ENCODE data around the gene PTK7. TPM values are rescaled to one million over a fixed set of nuclear protein-coding genes. Genes with fewer than 3 reads are reported as not detected.

The PTK7 gene
- total and polyA plus RNA-seq, 2 donors (not counting 3 experiments of a cell fraction or from before 2014, with no cell fraction given), result 41.9 to 65.6 TPM

GRCh38 chr6:43076464-43077332, 584 bp downstream of the PTK7 start:
- ChIA-PET POLR2A (interaction anchor here (0.5 to 1.5 kb wide), 2 partner anchors 17 to 122 kb away, joined by 3 to 4 read pairs; partner anchors contain the start of genes KLC4 and MRPL2), CTCF (interaction anchor here (0.7 to 4.4 kb wide), 5 partner anchors 21 to 66 kb away, joined by 3 to 22 read pairs (median 3); no protein-coding TSS in a partner anchor)
- Histone ChIP-seq H3K9ac (replicated peaks; ENCODE audit: extremely low read depth, insufficient read depth, low read length) (peak overlapping the region; percentile 81), H4K20me1 (replicated peaks; ENCODE audit: control insufficient read depth, extremely low read depth, insufficient read depth, low read length) (no peaks in the 10 kb centered on the region), H3K27me3 (ENCODE audit: control insufficient read depth in 2 of 2, insufficient read depth in 2 of 2, low read length in 2 of 2) (peaks cover 0 to 6% of the 10 kb centered on the region in 2 experiments), H2AFZ (ENCODE audit: low read depth, low read length) (peak overlapping the region; percentile 91), H3K36me3 (ENCODE audit: control insufficient read depth in 2 of 2, extremely low read depth in 1 of 2, insufficient read depth in 2 of 2, low read length in 2 of 2) (peaks cover 0 to 5% of the 10 kb centered on the region in 2 experiments), H3K4me2 (ENCODE audit: insufficient read depth, low read length) (peak overlapping the region; percentile 55), H3K4me1 (ENCODE audit: control insufficient read depth, extremely low read depth, insufficient read depth, low read length) (peaks cover 7% of the 10 kb centered on the region), H3K9me3 (replicated peaks; ENCODE audit: control insufficient read depth, insufficient read depth, low read length) (no peaks in the 10 kb centered on the region), H3K9me1 (replicated peaks; ENCODE audit: control insufficient read depth, extremely low read depth, insufficient read depth, low read length) (no peaks in the 10 kb centered on the region), H3K79me2 (ENCODE audit: control insufficient read depth, insufficient read depth, low read length) (no peaks in the 10 kb centered on the region), H3K4me3 (replicated peaks in 1 of 3; ENCODE audit: insufficient read depth in 1 of 3, low read depth in 1 of 3, low read length in 3 of 3) (peak overlapping the region; percentile 57 to 88 (median 74)), H3K27ac (ENCODE audit: insufficient read depth, low read depth, low read length) (peak overlapping the region; percentile 2)
- dilution Hi-C loops (cut with MboI; ENCODE audit: extremely low pct_ligation_motif_present, low sequenced_read_pairs) (no loop called here), intact Hi-C loops (cut with micrococcal nuclease) (no loop called here)
- DNase-seq (ENCODE audit: low read depth, low spot score) (no peak), FAIRE-seq (peak; percentile 70)
- no peak for TF ChIP-seq POLR2A (IDR thresholded peaks at IDR 0.05; ENCODE audit: low read depth, low read length)
- no peak for TF ChIP-seq JUN (IDR thresholded peaks at IDR 0.05; ENCODE audit: borderline replicate concordance, insufficient read depth, insufficient read length, low read depth)
- TF ChIP-seq EZH2 (IDR thresholded peaks at IDR 0.05; ENCODE audit: borderline replicate concordance, low read depth, low read length, severe bottlenecking), result no peak
- TSS peak; percentile 22 for BruUV-seq (replicated peaks)

DNA sequence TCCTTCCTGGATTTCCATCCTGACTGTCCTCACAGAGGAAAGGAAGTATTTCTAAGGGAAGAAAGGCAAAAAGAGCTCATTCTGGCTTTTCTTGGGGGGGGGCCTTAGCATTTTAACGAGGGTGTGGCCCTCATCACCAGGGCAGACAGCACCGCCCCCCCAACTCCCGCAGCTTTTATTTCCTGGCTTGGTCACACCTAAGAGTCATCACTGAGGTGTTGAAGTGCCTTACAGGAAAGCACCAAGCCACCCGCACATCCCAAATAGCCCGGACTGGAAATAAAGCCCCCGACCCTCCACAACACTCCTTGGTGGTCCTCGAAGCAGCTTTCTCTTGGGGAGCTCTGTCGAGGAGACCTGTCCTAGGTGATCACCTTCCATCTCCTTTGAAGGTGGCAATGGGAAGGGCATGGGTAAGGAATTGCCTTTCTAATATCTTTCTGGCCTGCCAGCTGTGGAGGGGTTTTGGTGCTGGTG, 1.3 kb downstream of the PTK7 start:
- ChIA-PET POLR2A (interaction anchor here (1.5 kb wide), 1 partner anchor 18 kb away, joined by 3 read pairs; the partner anchor contains the start of genes KLC4 and MRPL2), CTCF (interaction anchor here (0.6 to 4.4 kb wide), 3 partner anchors 17 to 66 kb away, joined by 3 to 22 read pairs (median 11); no protein-coding TSS in a partner anchor)
- Histone ChIP-seq H3K9me3 (replicated peaks; ENCODE audit: control insufficient read depth, insufficient read depth, low read length) (no peaks in the 10 kb centered on the region), H3K9ac (replicated peaks; ENCODE audit: extremely low read depth, insufficient read depth, low read length) (peak overlapping the region; percentile 81), H3K4me3 (replicated peaks in 1 of 3; ENCODE audit: insufficient read depth in 1 of 3, low read depth in 1 of 3, low read length in 3 of 3) (peak overlapping the region in 2 of 3 experiments; percentile 57 to 74), H3K9me1 (replicated peaks; ENCODE audit: control insufficient read depth, extremely low read depth, insufficient read depth, low read length) (no peaks in the 10 kb centered on the region), H4K20me1 (replicated peaks; ENCODE audit: control insufficient read depth, extremely low read depth, insufficient read depth, low read length) (no peaks in the 10 kb centered on the region), H3K27ac (ENCODE audit: insufficient read depth, low read depth, low read length) (no peak overlapping the region), H3K27me3 (ENCODE audit: control insufficient read depth in 2 of 2, insufficient read depth in 2 of 2, low read length in 2 of 2) (peaks cover 0 to 6% of the 10 kb centered on the region in 2 experiments), H3K36me3 (ENCODE audit: control insufficient read depth in 2 of 2, extremely low read depth in 1 of 2, insufficient read depth in 2 of 2, low read length in 2 of 2) (peaks cover 0 to 5% of the 10 kb centered on the region in 2 experiments), H2AFZ (ENCODE audit: low read depth, low read length) (peak overlapping the region; percentile 91), H3K4me1 (ENCODE audit: control insufficient read depth, extremely low read depth, insufficient read depth, low read length) (peaks cover 7% of the 10 kb centered on the region), H3K4me2 (ENCODE audit: insufficient read depth, low read length) (peak overlapping the region; percentile 55), H3K79me2 (ENCODE audit: control insufficient read depth, insufficient read depth, low read length) (no peaks in the 10 kb centered on the region)
- FAIRE-seq (no peak), DNase-seq (ENCODE audit: low read depth, low spot score) (no peak)
- BruUV-seq (replicated peaks), result no TSS peak
- intact Hi-C loops (cut with micrococcal nuclease) (no loop called here), dilution Hi-C loops (cut with MboI; ENCODE audit: extremely low pct_ligation_motif_present, low sequenced_read_pairs) (no loop called here)
- TF ChIP-seq EZH2 (IDR thresholded peaks at IDR 0.05; ENCODE audit: borderline replicate concordance, low read depth, low read length, severe bottlenecking), result no peak
- TF ChIP-seq, protein P1, sequence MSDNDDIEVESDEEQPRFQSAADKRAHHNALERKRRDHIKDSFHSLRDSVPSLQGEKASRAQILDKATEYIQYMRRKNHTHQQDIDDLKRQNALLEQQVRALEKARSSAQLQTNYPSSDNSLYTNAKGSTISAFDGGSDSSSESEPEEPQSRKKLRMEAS (IDR thresholded peaks at IDR 0.05; ENCODE audit: insufficient read depth, insufficient read length), result no peak
- TF ChIP-seq JUN (IDR thresholded peaks at IDR 0.05; ENCODE audit: borderline replicate concordance, insufficient read depth, insufficient read length, low read depth), result no peak
- no peak for TF ChIP-seq MYC (IDR thresholded peaks at IDR 0.05; ENCODE audit: low read depth, low read length)
- TF ChIP-seq POLR2A (IDR thresholded peaks at IDR 0.05; ENCODE audit: low read depth, low read length), result no peak
- TF ChIP-seq GATA2 (IDR thresholded peaks at IDR 0.05; ENCODE audit: insufficient read depth, insufficient read length, low read depth, low read length), result no peak
- no peak for TF ChIP-seq CTCF (IDR thresholded peaks at IDR 0.05; ENCODE audit: extremely low read depth in 1 of 2, insufficient read depth in 1 of 2, low read depth in 1 of 2, low read length in 2 of 2)
- no peak for TF ChIP-seq POLR2AphosphoS5 (IDR thresholded peaks at IDR 0.05; ENCODE audit: insufficient read depth, low read depth, low read length)
- no peak for TF ChIP-seq FOS (IDR thresholded peaks at IDR 0.05; ENCODE audit: borderline replicate concordance, insufficient read depth, low read length)
